ENCODE results near the gene TOMM7.
A peak's percentile ranks its signal among the peaks of the same experiment; 100 is the strongest.

The TOMM7 gene

GRCh38 chr7:22827563-22827962 lies 4.9 kb upstream of the TOMM7 start:
- no peak overlapping the region for H3K4me3 ChIP-seq (ENCODE audit: low read depth, low read length)
- TF ChIP-seq, protein P1, sequence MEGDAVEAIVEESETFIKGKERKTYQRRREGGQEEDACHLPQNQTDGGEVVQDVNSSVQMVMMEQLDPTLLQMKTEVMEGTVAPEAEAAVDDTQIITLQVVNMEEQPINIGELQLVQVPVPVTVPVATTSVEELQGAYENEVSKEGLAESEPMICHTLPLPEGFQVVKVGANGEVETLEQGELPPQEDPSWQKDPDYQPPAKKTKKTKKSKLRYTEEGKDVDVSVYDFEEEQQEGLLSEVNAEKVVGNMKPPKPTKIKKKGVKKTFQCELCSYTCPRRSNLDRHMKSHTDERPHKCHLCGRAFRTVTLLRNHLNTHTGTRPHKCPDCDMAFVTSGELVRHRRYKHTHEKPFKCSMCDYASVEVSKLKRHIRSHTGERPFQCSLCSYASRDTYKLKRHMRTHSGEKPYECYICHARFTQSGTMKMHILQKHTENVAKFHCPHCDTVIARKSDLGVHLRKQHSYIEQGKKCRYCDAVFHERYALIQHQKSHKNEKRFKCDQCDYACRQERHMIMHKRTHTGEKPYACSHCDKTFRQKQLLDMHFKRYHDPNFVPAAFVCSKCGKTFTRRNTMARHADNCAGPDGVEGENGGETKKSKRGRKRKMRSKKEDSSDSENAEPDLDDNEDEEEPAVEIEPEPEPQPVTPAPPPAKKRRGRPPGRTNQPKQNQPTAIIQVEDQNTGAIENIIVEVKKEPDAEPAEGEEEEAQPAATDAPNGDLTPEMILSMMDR (IDR thresholded peaks at IDR 0.05; ENCODE audit: control insufficient read depth, extremely low read depth, insufficient read depth): no peak
- no peak for DNase-seq (ENCODE audit: low read depth)

DNA sequence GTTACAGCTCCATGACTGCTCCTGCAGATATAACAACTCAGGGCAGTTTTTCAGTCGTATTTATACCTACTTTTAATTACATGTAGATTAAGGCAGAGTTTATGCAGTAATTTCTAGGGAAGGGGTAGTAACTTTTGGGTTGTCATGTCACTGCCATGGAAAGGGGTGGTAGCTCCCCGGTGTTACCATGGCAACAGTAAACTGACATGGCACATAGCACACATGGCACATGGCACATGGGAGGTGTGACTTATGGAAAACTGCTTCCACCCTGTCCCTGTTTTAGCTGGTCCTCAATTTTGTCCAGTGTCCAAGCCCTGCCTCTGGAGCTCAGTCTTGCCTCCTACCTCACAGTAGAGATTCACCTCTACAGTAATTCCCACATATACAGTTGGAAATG lies 3.9 kb upstream of the TOMM7 start:
- no peak for DNase-seq (ENCODE audit: low read depth)
- no peak overlapping the region for H3K4me3 ChIP-seq (ENCODE audit: low read depth, low read length)
- TF ChIP-seq, protein P1 (IDR thresholded peaks at IDR 0.05; ENCODE audit: control insufficient read depth, extremely low read depth, insufficient read depth): no peak

- TF ChIP-seq, protein P1 (IDR thresholded peaks at IDR 0.05; ENCODE audit: control insufficient read depth, extremely low read depth, insufficient read depth): no peak
- no peak overlapping the region for H3K4me3 ChIP-seq (ENCODE audit: low read depth, low read length)
- DNase-seq (ENCODE audit: low read depth): no peak
Measured at GRCh38 chr7:22824760-22825159, 2.1 kb upstream of the TOMM7 start.

- DNase-seq (ENCODE audit: low read depth): no peak
- TF ChIP-seq, protein P1 (IDR thresholded peaks at IDR 0.05; ENCODE audit: control insufficient read depth, extremely low read depth, insufficient read depth): no peak
- H3K4me3 ChIP-seq (ENCODE audit: low read depth, low read length): peak overlapping the region; percentile 82
Measured at GRCh38 chr7:22823142-22823497, 471 bp upstream of the TOMM7 start.

- TF ChIP-seq, protein P1 (IDR thresholded peaks at IDR 0.05; ENCODE audit: control insufficient read depth, extremely low read depth, insufficient read depth): no peak
- DNase-seq (ENCODE audit: low read depth): no peak
Measured at GRCh38 chr7:22821702-22822485, 755 bp downstream of the TOMM7 start.

GRCh38 chr7:22819476-22819875 lies 3.2 kb downstream of the TOMM7 start:
- TF ChIP-seq, protein P1 (IDR thresholded peaks at IDR 0.05; ENCODE audit: control insufficient read depth, extremely low read depth, insufficient read depth): no peak
- DNase-seq (ENCODE audit: low read depth): no peak
- H3K4me3 ChIP-seq (ENCODE audit: low read depth, low read length): no peak overlapping the region

More at GRCh38 chr7:22821702-22822485, 755 bp downstream of the TOMM7 start:
- H3K4me3 ChIP-seq (ENCODE audit: low read depth, low read length): peak overlapping the region; percentile 82
